HEK293 (cell line): ENCODE results near the gene TNFRSF1A.

Experiments
- CTCF ChIP-seq: fragments of 450-650 bp; formaldehyde crosslinking; IDR thresholded peaks from 2 replicates; pipeline ENCODE4 v1.5.1; 2016; ENCODE audit warnings: missing biosample characterization, missing genetic modification characterization
- SP2 ChIP-seq: fragments of 450-650 bp; formaldehyde crosslinking; IDR thresholded peaks from 2 replicates; pipeline ENCODE4 v1.5.1; 2016; ENCODE audit warnings: missing biosample characterization, missing genetic modification characterization
- ZBTB7A ChIP-seq: fragments of 450-650 bp; formaldehyde crosslinking; IDR thresholded peaks from 2 replicates; pipeline ENCODE4 v1.5.1; 2016; ENCODE audit warnings: low read depth, missing biosample characterization, missing genetic modification characterization
- ZFP3 ChIP-seq: fragments of 450-650 bp; formaldehyde crosslinking; IDR thresholded peaks from 2 replicates; pipeline ENCODE4 v1.5.1; 2016; ENCODE audit warnings: low read depth, missing biosample characterization, missing genetic modification characterization
- ZNF174 ChIP-seq: fragments of 450-650 bp; formaldehyde crosslinking; IDR thresholded peaks from 2 replicates; pipeline ENCODE4 v1.5.0; 2017; ENCODE audit warnings: missing biosample characterization, mild to moderate bottlenecking, missing genetic modification characterization
- ZNF335 ChIP-seq: fragments of 450-650 bp; formaldehyde crosslinking; conservative IDR thresholded peaks from 2 replicates; pipeline ENCODE4 v1.5.1; 2016; ENCODE audit warnings: missing biosample characterization, missing genetic modification characterization
- TF ChIP-seq, protein P1 (sequence below): fragments of 450-650 bp; formaldehyde crosslinking; IDR thresholded peaks from 2 replicates; pipeline ENCODE4 v1.5.1; 2016; ENCODE audit warnings: missing biosample characterization, missing genetic modification characterization, low read depth

DNA sequence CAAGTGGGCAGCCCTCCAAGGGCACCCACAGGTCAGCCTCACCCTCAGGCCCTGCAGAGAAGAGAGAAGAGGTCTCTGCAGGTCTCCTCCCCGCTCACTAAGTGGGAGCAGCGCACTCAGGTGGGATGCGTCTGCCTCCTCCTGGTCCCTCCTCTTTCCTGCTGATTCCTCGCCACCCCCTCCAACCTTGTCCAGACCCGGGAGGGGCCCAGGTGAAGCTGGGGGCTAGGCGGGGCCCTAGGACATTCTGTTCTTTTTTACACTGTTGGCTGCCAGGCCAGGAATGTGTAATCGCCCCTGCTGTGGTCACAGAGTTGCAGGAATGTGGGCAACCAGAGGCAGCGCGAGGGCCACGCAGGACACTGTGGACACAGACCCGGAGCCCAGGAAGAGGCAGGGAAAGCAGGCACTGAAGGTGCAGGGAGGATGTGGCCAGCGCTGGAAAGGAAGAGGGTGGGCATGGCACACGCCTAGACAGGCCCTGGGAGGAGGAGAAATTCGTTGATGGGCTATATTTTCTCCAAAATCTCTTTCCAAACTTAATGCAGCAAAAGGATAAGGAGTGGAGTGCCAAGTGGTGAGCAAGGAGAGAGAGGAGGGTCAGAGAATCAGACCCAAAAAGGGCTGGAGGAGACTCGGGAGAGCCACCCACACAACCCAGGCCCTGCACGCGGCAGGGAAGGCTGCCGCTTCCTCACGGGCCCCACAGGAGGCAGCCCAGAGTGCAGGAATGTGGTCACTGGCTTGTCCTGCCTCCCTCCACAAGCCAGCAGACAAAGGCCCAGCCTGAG is 34.4 kb upstream of the TNFRSF1A start:
- no peak for TF ChIP-seq ZBTB7A (tag by site-specific recombination)
- TF ChIP-seq ZFP3 (tag by site-specific recombination) = no peak
- peak; percentile 9; the same call in 1 of the 2 replicates for TF ChIP-seq SP2 (tag by site-specific recombination)
- peak; percentile 50 for TF ChIP-seq ZNF335
- no peak for TF ChIP-seq CTCF (tag by site-specific recombination)
- no peak for TF ChIP-seq ZNF174 (tag by site-specific recombination)
- TF ChIP-seq, protein P1, sequence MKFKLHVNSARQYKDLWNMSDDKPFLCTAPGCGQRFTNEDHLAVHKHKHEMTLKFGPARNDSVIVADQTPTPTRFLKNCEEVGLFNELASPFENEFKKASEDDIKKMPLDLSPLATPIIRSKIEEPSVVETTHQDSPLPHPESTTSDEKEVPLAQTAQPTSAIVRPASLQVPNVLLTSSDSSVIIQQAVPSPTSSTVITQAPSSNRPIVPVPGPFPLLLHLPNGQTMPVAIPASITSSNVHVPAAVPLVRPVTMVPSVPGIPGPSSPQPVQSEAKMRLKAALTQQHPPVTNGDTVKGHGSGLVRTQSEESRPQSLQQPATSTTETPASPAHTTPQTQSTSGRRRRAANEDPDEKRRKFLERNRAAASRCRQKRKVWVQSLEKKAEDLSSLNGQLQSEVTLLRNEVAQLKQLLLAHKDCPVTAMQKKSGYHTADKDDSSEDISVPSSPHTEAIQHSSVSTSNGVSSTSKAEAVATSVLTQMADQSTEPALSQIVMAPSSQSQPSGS (tag by site-specific recombination) = no peak
